DOHH2 (cell line): Measurements from ENCODE around the gene MRPL41.

Source experiments
- H3F3A ChIP-seq: fragments of 200-600 bp; sonication (generic), shearing (Covaris generic); 2 replicates; pipeline ENCODE4 v1.6.0; 2016; ENCODE audit warnings: antibody characterized with exemption, mild to moderate bottlenecking; ENCODE audit not compliant: control insufficient read depth, insufficient read depth
- H3K27ac ChIP-seq: fragments of 200-600 bp; sonication (generic); 2 replicates; pipeline ENCODE4 v1.5.1; 2014; ENCODE audit warnings: low read depth, mild to moderate bottlenecking, low read length, moderate library complexity
- H3K27me3 ChIP-seq: fragments of 200-600 bp; sonication (generic); 2 replicates; pipeline ENCODE4 v1.6.1; 2014; ENCODE audit warnings: mild to moderate bottlenecking, low read length, mixed read lengths; ENCODE audit not compliant: control insufficient read depth
- H3K36me3 ChIP-seq: fragments of 200-600 bp; sonication (generic); 2 replicates; pipeline ENCODE4 v1.6.1; 2014; ENCODE audit warnings: mild to moderate bottlenecking, low read length, moderate library complexity, mixed read lengths; ENCODE audit not compliant: control insufficient read depth
- H3K4me1 ChIP-seq: fragments of 200-600 bp; sonication (generic); 2 replicates; pipeline ENCODE4 v1.6.1; 2014; ENCODE audit warnings: mild to moderate bottlenecking, low read length, mixed read lengths; ENCODE audit not compliant: control insufficient read depth
- H3K4me2 ChIP-seq: fragments of 200-600 bp; sonication (generic); 2 replicates; pipeline ENCODE4 v1.6.0; 2014; ENCODE audit warnings: mild to moderate bottlenecking, low read length, moderate library complexity
- H3K4me3 ChIP-seq: fragments of 200-600 bp; sonication (generic); 2 replicates; pipeline ENCODE4 v1.5.1; 2014; ENCODE audit warnings: mild to moderate bottlenecking, low read length, mixed read lengths
- H3K79me2 ChIP-seq: fragments of 200-600 bp; sonication (generic); 2 replicates; pipeline ENCODE4 v1.6.1; 2014; ENCODE audit warnings: mild to moderate bottlenecking, low read length, mixed read lengths; ENCODE audit not compliant: control insufficient read depth
- H3K9me2 ChIP-seq: fragments of 200-600 bp; sonication (generic); replicated peaks from 2 replicates; pipeline ENCODE4 v1.6.1; 2014; ENCODE audit warnings: mild to moderate bottlenecking, low read length, mixed read lengths; ENCODE audit not compliant: control insufficient read depth
- H3K9me3 ChIP-seq: fragments of 200-600 bp; sonication (generic); 2 replicates; pipeline ENCODE4 v1.6.1; 2014; ENCODE audit warnings: antibody characterized with exemption, low read length, mixed read lengths; ENCODE audit not compliant: control insufficient read depth, insufficient read depth
- H4K20me1 ChIP-seq: fragments of 200-600 bp; sonication (generic); 2 replicates; pipeline ENCODE4 v1.6.0; 2014; ENCODE audit warnings: low read depth, mild to moderate bottlenecking, antibody characterized with exemption, low read length, moderate library complexity; ENCODE audit not compliant: control insufficient read depth, insufficient read depth
- CTCF ChIP-seq: fragments of 200-600 bp; sonication (generic); IDR thresholded peaks from one replicate; pipeline ENCODE4 v1.5.1; 2014; ENCODE audit warnings: antibody characterized with exemption, mild to moderate bottlenecking, low read depth, low read length; ENCODE audit not compliant: poor library complexity, severe bottlenecking
- EZH2phosphoT487 ChIP-seq: fragments of 200-600 bp; sonication (generic); IDR thresholded peaks from 2 replicates; pipeline ENCODE4 v1.6.1; 2017; ENCODE audit warnings: borderline replicate concordance, mild to moderate bottlenecking, antibody characterized with exemption, low read length, moderate library complexity, mixed read lengths

Gene MRPL41

GRCh38 chr9:137554349-137554748, 2.7 kb downstream of the MRPL41 start:
- peaks cover 55% of the 10 kb centered on the region for H3K36me3 ChIP-seq

GRCh38 chr9:137555179-137555578, 3.5 kb downstream of the MRPL41 start:
- no peak overlapping the region for H3K4me3 ChIP-seq
- TF ChIP-seq CTCF = no peak
- no peak for TF ChIP-seq EZH2phosphoT487
- no peaks in the 10 kb centered on the region for H3K9me2 ChIP-seq
- peaks cover 13% of the 10 kb centered on the region for H3K4me1 ChIP-seq
- no peak overlapping the region for H3K27ac ChIP-seq
- peaks cover 63% of the 10 kb centered on the region for H3K36me3 ChIP-seq
- H4K20me1 ChIP-seq = no peaks in the 10 kb centered on the region
- peaks cover 11% of the 10 kb centered on the region for H3F3A ChIP-seq
- H3K4me2 ChIP-seq = no peak overlapping the region
- H3K9me3 ChIP-seq = no peaks in the 10 kb centered on the region
- H3K27me3 ChIP-seq = no peaks in the 10 kb centered on the region
- peaks cover 22% of the 10 kb centered on the region for H3K79me2 ChIP-seq

More at GRCh38 chr9:137554349-137554748, 2.7 kb downstream of the MRPL41 start:
- H3K4me2 ChIP-seq = no peak overlapping the region
- peaks cover 22% of the 10 kb centered on the region for H3K79me2 ChIP-seq
- peaks cover 21% of the 10 kb centered on the region for H3K4me1 ChIP-seq
- H3K27ac ChIP-seq = no peak overlapping the region
- H3K27me3 ChIP-seq = no peaks in the 10 kb centered on the region
- peaks cover 17% of the 10 kb centered on the region for H3F3A ChIP-seq
- TF ChIP-seq CTCF (no peak), EZH2phosphoT487 (no peak)
- H3K9me2 ChIP-seq = no peaks in the 10 kb centered on the region
- no peaks in the 10 kb centered on the region for H3K9me3 ChIP-seq
- no peaks in the 10 kb centered on the region for H4K20me1 ChIP-seq
- H3K4me3 ChIP-seq = no peak overlapping the region

GRCh38 chr9:137556069-137556838, 4.6 kb downstream of the MRPL41 start:
- Histone ChIP-seq H3F3A (peaks cover 11% of the 10 kb centered on the region), H4K20me1 (no peaks in the 10 kb centered on the region), H3K9me3 (no peaks in the 10 kb centered on the region), H3K27ac (no peak overlapping the region), H3K4me1 (peaks cover 10% of the 10 kb centered on the region), H3K36me3 (peaks cover 67% of the 10 kb centered on the region), H3K4me3 (no peak overlapping the region), H3K9me2 (no peaks in the 10 kb centered on the region), H3K27me3 (no peaks in the 10 kb centered on the region), H3K79me2 (peaks cover 25% of the 10 kb centered on the region), H3K4me2 (no peak overlapping the region)
- no peak for TF ChIP-seq EZH2phosphoT487
- TF ChIP-seq CTCF = no peak
